SJCRH30 (cell line): ENCODE measurements around the gene STIM1. TPM values are rescaled to one million over a fixed set of nuclear protein-coding genes. Genes with fewer than 3 reads are reported as not detected.
A peak's percentile ranks its signal among the peaks of the same experiment; 100 is the strongest.
"Not testable (repeated sequence)": the region's sequence is repeated elsewhere in the genome, so short reads cannot be mapped to it uniquely, and the experiment has no call there.

Experiments
- DNase-seq, 2 experiments: peaks; one replicate each; pipeline ENCODE4 v3.0.0-alpha.2; 2015 to 2020
- H3K27ac ChIP-seq: fragments of 250-450 bp; sonication (Bioruptor Pico); 2 replicates; pipeline ENCODE4 v1.5.1; 2020; ENCODE audit warnings: mild to moderate bottlenecking, moderate library complexity
- H3K27me3 ChIP-seq: fragments of 250-450 bp; sonication (Bioruptor Pico); 2 replicates; pipeline ENCODE4 v1.5.1; 2020; ENCODE audit warnings: mild to moderate bottlenecking, moderate library complexity
- H3K36me3 ChIP-seq: fragments of 250-450 bp; sonication (Bioruptor Pico); 2 replicates; pipeline ENCODE4 v1.5.1; 2020; ENCODE audit warnings: mild to moderate bottlenecking, moderate library complexity
- H3K4me1 ChIP-seq: fragments of 250-450 bp; sonication (Bioruptor Pico); 2 replicates; pipeline ENCODE4 v1.5.1; 2020; ENCODE audit warnings: mild to moderate bottlenecking, moderate library complexity
- H3K4me3 ChIP-seq: fragments of 250-450 bp; sonication (Bioruptor Pico); 2 replicates; pipeline ENCODE4 v1.5.1; 2020; ENCODE audit warnings: mild to moderate bottlenecking, moderate library complexity
- H3K9me3 ChIP-seq: fragments of 250-450 bp; sonication (Bioruptor Pico); replicated peaks from 2 replicates; pipeline ENCODE4 v1.5.1; 2020; ENCODE audit warnings: mild to moderate bottlenecking, moderate library complexity
- total RNA-seq: library from RNA; depleted of rRNA; stranded (reverse); fragments of >200 nt; shearing (Covaris generic); gene quantifications from 2 replicates; pipeline ENCODE4 v1.2.3, GENCODE V29; 2014

Gene STIM1
- total RNA-seq, 1 experiment from 2014 or later = 14.7 TPM

- Histone ChIP-seq H3K9me3 (no peaks in the 10 kb centered on the region), H3K4me3 (no peak overlapping the region), H3K4me1 (no peaks in the 10 kb centered on the region), H3K27me3 (no peaks in the 10 kb centered on the region), H3K36me3 (no peaks in the 10 kb centered on the region), H3K27ac (no peak overlapping the region)
- no peak for DNase-seq
Measured at GRCh38 chr11:3984896-3985295, 129.4 kb downstream of the STIM1 start.

GRCh38 chr11:3985631-3986030 is 130.2 kb downstream of the STIM1 start:
- Histone ChIP-seq H3K4me3 (no peak overlapping the region), H3K27me3 (no peaks in the 10 kb centered on the region), H3K27ac (no peak overlapping the region), H3K36me3 (no peaks in the 10 kb centered on the region), H3K9me3 (no peaks in the 10 kb centered on the region), H3K4me1 (no peaks in the 10 kb centered on the region)
- DNase-seq = no peak

- H3K4me1 ChIP-seq = no peaks in the 10 kb centered on the region
- no peak overlapping the region for H3K4me3 ChIP-seq
- no peak for DNase-seq
- no peaks in the 10 kb centered on the region for H3K27me3 ChIP-seq
- H3K27ac ChIP-seq = no peak overlapping the region
- no peaks in the 10 kb centered on the region for H3K36me3 ChIP-seq
- no peaks in the 10 kb centered on the region for H3K9me3 ChIP-seq
Measured at GRCh38 chr11:3986301-3986700, 130.8 kb downstream of the STIM1 start.

- Histone ChIP-seq H3K4me3 (no peak overlapping the region), H3K36me3 (no peaks in the 10 kb centered on the region), H3K9me3 (peaks cover 6% of the 10 kb centered on the region; the same call in 1 of the 2 replicates), H3K27me3 (no peaks in the 10 kb centered on the region), H3K4me1 (no peaks in the 10 kb centered on the region), H3K27ac (no peak overlapping the region)
- no peak for DNase-seq
Measured at GRCh38 chr11:3989276-3989920, 133.9 kb downstream of the STIM1 start.

GRCh38 chr11:3989921-3990290 is 134.4 kb downstream of the STIM1 start:
- Histone ChIP-seq H3K9me3 (peaks cover 6% of the 10 kb centered on the region; the same call in 1 of the 2 replicates), H3K36me3 (no peaks in the 10 kb centered on the region), H3K27ac (no peak overlapping the region), H3K4me3 (no peak overlapping the region), H3K4me1 (no peaks in the 10 kb centered on the region), H3K27me3 (no peaks in the 10 kb centered on the region)
- DNase-seq = no peak

- no peak for DNase-seq
- Histone ChIP-seq H3K4me1 (no peaks in the 10 kb centered on the region), H3K4me3 (no peak overlapping the region), H3K36me3 (no peaks in the 10 kb centered on the region), H3K9me3 (peaks cover 6% of the 10 kb centered on the region; the same call in 1 of the 2 replicates), H3K27me3 (no peaks in the 10 kb centered on the region), H3K27ac (no peak overlapping the region)
Measured at GRCh38 chr11:3990406-3990805, 134.9 kb downstream of the STIM1 start.

GRCh38 chr11:3992964-3993363 is 137.5 kb downstream of the STIM1 start:
- Histone ChIP-seq H3K9me3 (peaks cover 6% of the 10 kb centered on the region; the same call in 1 of the 2 replicates), H3K36me3 (no peaks in the 10 kb centered on the region), H3K27ac (no peak overlapping the region), H3K4me3 (no peak overlapping the region), H3K27me3 (no peaks in the 10 kb centered on the region), H3K4me1 (peaks cover 3% of the 10 kb centered on the region; the same call in 1 of the 2 replicates)
- DNase-seq = no peak

- Histone ChIP-seq H3K36me3 (no peaks in the 10 kb centered on the region), H3K4me1 (peaks cover 3% of the 10 kb centered on the region; the same call in 1 of the 2 replicates), H3K27ac (no peak overlapping the region), H3K27me3 (no peaks in the 10 kb centered on the region), H3K9me3 (peaks cover 6% of the 10 kb centered on the region; the same call in 1 of the 2 replicates), H3K4me3 (no peak overlapping the region)
- no peak for DNase-seq
Measured at GRCh38 chr11:3994030-3994640, 138.7 kb downstream of the STIM1 start.

- Histone ChIP-seq H3K4me3 (no peak overlapping the region), H3K27me3 (no peaks in the 10 kb centered on the region), H3K9me3 (peaks cover 6% of the 10 kb centered on the region; the same call in 1 of the 2 replicates), H3K4me1 (peaks cover 3% of the 10 kb centered on the region; the same call in 1 of the 2 replicates), H3K27ac (no peak overlapping the region), H3K36me3 (no peaks in the 10 kb centered on the region)
- DNase-seq = no peak
Measured at GRCh38 chr11:3995307-3995706, 139.8 kb downstream of the STIM1 start.

- Histone ChIP-seq H3K27ac (no peak overlapping the region), H3K36me3 (no peaks in the 10 kb centered on the region), H3K4me3 (no peak overlapping the region), H3K27me3 (no peaks in the 10 kb centered on the region), H3K9me3 (peaks cover 6% of the 10 kb centered on the region; the same call in 1 of the 2 replicates), H3K4me1 (peaks cover 3% of the 10 kb centered on the region; the same call in 1 of the 2 replicates)
- peak; percentile 11 to 34 for DNase-seq
Measured at GRCh38 chr11:3995949-3996554, 140.6 kb downstream of the STIM1 start.

- Histone ChIP-seq H3K36me3 (no peaks in the 10 kb centered on the region), H3K27me3 (no peaks in the 10 kb centered on the region), H3K27ac (no peak overlapping the region), H3K9me3 (peaks cover 6% of the 10 kb centered on the region; the same call in 1 of the 2 replicates), H3K4me1 (peaks cover 3% of the 10 kb centered on the region; the same call in 1 of the 2 replicates), H3K4me3 (no peak overlapping the region)
- DNase-seq = no peak
Measured at GRCh38 chr11:3996651-3997050, 141.2 kb downstream of the STIM1 start.

- H3K36me3 ChIP-seq, H3K4me1 ChIP-seq, H3K27ac ChIP-seq, DNase-seq, H3K4me3 ChIP-seq, H3K27me3 ChIP-seq, H3K9me3 ChIP-seq: not testable (repeated sequence)
Measured at GRCh38 chr11:4004753-4005152, 149.3 kb downstream of the STIM1 start.

- no peaks in the 10 kb centered on the region for H3K4me1 ChIP-seq
- no peak for DNase-seq
- H3K27ac ChIP-seq = no peak overlapping the region
- H3K36me3 ChIP-seq = no peaks in the 10 kb centered on the region
- H3K9me3 ChIP-seq = no peaks in the 10 kb centered on the region; the same call in 1 of the 2 replicates
- H3K27me3 ChIP-seq = no peaks in the 10 kb centered on the region
- no peak overlapping the region for H3K4me3 ChIP-seq
Measured at GRCh38 chr11:4006946-4007680, 151.6 kb downstream of the STIM1 start.

- no peaks in the 10 kb centered on the region; the same call in 1 of the 2 replicates for H3K9me3 ChIP-seq
- no peaks in the 10 kb centered on the region for H3K4me1 ChIP-seq
- H3K4me3 ChIP-seq = no peak overlapping the region
- H3K36me3 ChIP-seq = no peaks in the 10 kb centered on the region
- H3K27me3 ChIP-seq = no peaks in the 10 kb centered on the region
- DNase-seq = no peak
- H3K27ac ChIP-seq = no peak overlapping the region
Measured at GRCh38 chr11:4008116-4008515, 152.7 kb downstream of the STIM1 start.

- not testable (repeated sequence) for H3K36me3 ChIP-seq, H3K27me3 ChIP-seq, H3K27ac ChIP-seq, H3K4me1 ChIP-seq, H3K4me3 ChIP-seq, H3K9me3 ChIP-seq, DNase-seq
Measured at GRCh38 chr11:4016602-4017001, 161.1 kb downstream of the STIM1 start.
